VCaP (cell line): Measurements from ENCODE around the gene SNX27.
"Not testable (repeated sequence)": the region's sequence is repeated elsewhere in the genome, so short reads cannot be mapped to it uniquely, and the experiment has no call there.

Experiments
- H3K27ac ChIP-seq: fragments of 450-650 bp; 2 replicates; pipeline ENCODE4 v1.5.1; 2017
- CTCF ChIP-seq: fragments of 450-650 bp; conservative IDR thresholded peaks from 2 replicates; pipeline ENCODE4 v1.5.1; 2017; ENCODE audit warnings: mild to moderate bottlenecking, moderate library complexity

SNX27 gene

DNA sequence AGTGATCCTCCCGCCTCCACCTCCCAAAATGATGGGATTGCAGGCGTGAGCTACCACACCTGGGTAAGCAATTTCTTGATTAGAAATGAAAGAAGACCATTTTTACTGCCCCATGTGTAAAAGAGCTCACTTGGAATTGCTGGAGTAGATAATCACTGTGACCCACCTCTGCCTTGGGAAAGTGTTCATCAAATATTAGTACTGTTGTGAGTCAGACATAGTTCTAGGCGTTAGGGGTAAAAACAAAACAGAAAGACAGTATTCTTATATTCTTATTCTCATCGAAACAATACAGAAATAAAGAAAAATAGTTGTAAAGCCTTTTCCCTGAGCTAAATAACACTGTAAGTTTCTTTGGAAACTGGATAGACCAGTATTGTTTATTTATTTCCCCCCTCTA, 68.5 kb downstream of the SNX27 start:
- no peak for TF ChIP-seq CTCF
- H3K27ac ChIP-seq: no peak overlapping the region

DNA sequence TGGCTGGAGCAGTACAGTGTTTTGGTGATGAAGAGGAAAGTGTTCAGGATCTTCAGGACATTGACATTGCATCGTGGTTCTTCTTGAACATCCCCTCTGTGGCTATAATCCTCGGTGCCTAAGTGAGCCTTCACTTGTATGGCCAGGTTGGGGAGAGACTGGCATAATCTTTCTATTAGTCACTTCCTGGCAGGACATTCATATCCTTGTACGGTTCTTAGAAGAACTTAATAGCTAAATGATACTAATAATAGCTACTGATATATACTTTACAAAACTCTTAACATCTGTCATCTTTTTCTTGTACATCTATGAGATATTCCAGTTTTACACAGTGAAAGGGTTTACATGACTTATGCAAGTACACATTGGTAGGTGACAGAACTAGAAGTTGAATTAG, 69.0 kb downstream of the SNX27 start:
- no peak overlapping the region for H3K27ac ChIP-seq
- TF ChIP-seq CTCF: no peak

- no peak for TF ChIP-seq CTCF
- H3K27ac ChIP-seq: no peak overlapping the region
These were observed 70.1 kb downstream of the SNX27 start for GRCh38 chr1:151681923-151682322.

DNA sequence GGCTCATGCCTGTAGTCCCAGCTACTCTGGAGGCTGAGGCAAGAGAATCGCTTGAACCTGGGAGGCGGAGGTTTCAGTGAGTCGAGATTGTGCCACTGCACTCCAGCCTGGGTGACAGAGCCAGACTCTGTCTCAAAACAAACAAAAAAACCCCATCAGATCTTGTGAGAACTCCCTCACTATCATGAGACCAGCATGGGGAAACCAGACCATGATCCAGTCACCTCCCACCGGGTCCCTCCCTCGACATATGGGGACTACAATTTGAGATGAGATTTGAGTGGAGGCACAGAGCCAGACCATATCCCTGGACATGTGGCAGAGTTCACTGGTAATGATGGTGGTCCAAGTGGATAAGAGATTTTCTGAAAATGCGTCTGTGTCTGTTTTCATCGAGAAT, 71.1 kb downstream of the SNX27 start:
- H3K27ac ChIP-seq: not testable (repeated sequence)

DNA sequence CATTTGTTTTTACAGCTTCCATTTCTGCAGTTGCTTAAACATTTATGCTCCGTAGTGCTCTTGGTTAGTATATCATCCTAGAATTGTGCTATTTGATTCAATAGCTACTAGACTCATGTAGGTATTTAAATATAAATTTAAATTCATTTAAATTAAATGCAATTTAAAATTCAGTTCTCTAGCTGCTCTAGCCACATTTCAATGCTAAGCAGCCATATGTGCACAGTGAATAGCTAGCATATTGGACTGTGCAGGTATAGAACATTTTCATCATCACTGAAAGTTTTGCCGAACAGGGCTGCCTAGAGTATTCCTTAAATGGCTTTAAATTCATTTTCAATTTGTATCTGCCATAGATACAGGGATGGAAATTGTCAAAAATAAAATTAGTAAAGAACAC, 72.3 kb downstream of the SNX27 start:
- no peak for TF ChIP-seq CTCF
- no peak overlapping the region for H3K27ac ChIP-seq

DNA sequence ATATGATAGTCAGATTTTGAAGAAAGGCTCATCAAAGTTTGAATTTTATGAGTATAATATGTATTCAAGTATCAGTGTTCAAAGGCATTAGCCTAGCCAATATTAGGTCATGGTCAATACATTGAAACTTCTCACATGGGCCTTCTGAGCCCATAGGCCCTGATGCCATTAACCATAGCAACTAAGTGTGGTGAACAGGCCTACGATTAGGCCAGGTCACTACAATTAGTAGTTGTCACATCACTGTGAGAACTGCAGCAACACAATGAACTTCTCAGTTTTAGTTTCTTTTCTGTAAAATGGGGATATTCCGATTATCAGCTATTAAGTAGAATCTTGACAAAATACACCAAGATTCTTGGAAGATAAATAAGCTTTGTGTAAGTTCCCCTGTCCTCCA, 74.7 kb downstream of the SNX27 start:
- H3K27ac ChIP-seq: no peak overlapping the region
- TF ChIP-seq CTCF: no peak

DNA sequence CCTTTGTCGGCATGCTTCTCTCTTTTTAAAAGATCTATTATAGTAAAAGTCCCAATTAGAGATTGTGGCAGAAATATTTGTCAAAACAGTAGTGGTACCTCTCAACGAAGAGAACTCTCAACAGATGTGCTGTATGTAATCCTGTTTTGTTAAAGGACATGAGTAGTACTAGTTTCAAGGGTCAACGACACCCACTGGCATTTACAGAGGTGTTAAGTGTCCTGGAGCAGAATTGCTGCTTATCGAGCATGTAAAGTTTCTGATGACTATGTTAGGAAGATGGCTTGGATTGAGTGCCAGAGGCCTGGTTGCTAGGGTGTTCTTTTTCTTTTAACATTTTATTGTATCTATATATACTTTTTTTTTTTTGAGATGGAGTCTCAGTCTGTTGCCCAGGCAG, 77.6 kb downstream of the SNX27 start:
- no peak for TF ChIP-seq CTCF
- H3K27ac ChIP-seq: no peak overlapping the region

GRCh38 chr1:151692226-151692625, 80.4 kb downstream of the SNX27 start:
- no peak overlapping the region for H3K27ac ChIP-seq
- TF ChIP-seq CTCF: no peak
